GM18870 (cell line): ENCODE data around the gene COG4.
"Not testable (repeated sequence)": the region's sequence is repeated elsewhere in the genome, so short reads cannot be mapped to it uniquely, and the experiment has no call there.

Experiments
- ATAC-seq: cut with Tn5 transposase; IDR thresholded peaks from one replicate; pipeline ENCODE4 v1.9.1; 2021; ENCODE audit warnings: moderate library complexity; ENCODE audit not compliant: unreplicated experiment

The COG4 gene

DNA sequence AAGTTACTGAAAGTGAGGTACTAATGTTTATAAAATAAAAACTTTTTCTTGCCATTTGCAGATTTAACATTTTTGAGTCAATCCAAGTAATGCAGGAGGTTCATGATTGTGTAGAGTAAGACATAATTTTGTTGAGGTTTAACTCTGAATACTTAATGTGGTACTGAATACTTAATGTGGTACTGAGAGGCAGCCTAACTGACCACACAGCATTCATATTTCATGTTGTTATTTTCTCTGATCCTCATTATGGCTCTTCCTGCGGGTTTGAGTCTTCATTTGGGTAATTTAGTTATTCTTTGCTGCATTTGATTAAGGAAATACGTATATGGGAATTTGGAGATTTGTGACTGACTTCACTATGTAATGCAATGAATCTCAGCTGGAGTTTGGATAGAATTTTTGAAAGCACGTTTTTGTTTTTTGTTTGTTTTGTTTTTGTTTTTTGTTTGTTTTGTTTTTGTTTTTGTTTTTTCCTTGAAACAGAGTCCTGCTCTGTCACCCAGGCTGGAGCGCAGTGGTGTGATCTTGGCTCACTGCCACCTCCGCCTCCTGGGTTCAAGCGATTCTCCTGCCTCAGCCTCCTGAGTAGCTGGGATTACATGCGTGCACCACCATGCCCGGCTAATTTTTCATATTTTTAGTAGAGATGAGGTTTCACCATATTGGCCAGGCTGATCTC, 4.1 kb upstream of the COG4 start:
- no peak for ATAC-seq

DNA sequence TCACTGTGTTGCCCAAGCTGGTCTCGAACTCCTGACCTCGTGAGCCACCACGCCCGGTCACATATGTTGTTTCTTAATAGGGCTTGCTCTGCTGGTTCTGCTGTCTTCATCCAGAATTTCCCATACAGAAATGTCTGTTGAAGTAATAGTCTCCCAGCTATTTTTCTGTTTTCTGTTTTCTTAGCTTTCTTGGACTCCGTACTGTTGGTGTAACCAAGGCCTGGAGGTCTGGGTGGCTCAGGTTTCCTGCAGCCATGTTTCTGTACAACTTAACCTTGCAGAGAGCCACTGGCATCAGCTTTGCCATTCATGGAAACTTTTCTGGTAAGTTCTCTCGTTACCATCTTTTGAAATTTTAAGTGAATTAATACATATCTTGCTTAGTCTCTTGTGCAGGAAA, 3.0 kb upstream of the COG4 start:
- ATAC-seq = no peak

DNA sequence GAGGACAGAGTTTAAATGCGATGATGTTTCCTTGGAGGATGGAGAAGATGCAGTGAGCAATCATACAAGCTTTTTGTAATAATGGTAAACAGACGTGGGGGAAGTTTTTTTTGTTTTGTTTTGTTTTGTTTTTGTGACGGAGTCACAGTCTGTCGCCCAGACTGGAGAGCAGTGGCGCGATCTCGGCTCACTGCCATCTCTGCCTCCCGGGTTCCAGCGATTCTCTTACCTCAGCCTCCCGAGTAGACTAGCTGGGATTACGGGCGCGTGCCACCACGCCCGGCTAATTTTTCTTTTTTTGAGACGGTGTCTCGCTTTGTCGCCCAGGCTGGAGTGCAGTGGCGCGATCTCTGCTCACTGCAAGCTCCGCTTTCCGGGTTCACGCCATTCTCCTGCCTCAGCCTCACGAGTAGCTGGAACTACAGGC, 1.1 kb upstream of the COG4 start:
- ATAC-seq = not testable (repeated sequence)

DNA sequence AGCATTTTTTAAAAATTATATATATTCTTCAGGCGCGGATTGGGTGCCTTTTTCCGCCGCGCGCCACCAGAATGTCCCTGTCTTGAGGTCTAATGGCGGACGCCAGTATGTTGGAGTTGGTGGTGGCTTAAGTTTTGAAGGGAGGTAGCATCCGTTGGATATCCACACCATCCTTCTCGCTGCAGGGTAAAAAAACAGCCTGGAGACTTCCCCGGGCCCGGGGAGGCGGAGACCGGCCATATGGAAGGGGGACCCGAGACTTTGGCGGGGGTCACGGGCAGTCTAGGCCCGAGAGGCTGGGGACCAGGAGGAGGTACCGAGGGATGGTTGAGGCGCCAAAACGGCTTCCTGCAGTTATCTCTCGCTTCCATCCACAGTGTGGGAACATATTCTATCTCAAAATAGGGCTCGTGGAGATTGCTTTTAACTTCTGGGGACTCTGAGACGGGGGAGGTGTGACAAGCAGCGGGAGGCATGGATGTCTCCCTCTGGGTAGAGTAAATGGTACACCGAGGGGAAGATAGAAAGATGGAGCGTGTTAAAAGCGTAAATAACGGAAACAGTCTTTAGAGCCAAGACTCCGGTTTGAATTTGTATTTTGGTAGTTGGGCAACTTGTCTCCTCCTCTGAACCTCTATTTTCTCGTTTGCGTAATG, 517 bp upstream of the COG4 start, which contains the start of gene SF3B3:
TSS of gene SF3B3 (plus strand) at position 74 of the 656 bp plus-strand sequence. CDS start 2,841 bp downstream, outside the sequence.
- ATAC-seq = peak; percentile 50

DNA sequence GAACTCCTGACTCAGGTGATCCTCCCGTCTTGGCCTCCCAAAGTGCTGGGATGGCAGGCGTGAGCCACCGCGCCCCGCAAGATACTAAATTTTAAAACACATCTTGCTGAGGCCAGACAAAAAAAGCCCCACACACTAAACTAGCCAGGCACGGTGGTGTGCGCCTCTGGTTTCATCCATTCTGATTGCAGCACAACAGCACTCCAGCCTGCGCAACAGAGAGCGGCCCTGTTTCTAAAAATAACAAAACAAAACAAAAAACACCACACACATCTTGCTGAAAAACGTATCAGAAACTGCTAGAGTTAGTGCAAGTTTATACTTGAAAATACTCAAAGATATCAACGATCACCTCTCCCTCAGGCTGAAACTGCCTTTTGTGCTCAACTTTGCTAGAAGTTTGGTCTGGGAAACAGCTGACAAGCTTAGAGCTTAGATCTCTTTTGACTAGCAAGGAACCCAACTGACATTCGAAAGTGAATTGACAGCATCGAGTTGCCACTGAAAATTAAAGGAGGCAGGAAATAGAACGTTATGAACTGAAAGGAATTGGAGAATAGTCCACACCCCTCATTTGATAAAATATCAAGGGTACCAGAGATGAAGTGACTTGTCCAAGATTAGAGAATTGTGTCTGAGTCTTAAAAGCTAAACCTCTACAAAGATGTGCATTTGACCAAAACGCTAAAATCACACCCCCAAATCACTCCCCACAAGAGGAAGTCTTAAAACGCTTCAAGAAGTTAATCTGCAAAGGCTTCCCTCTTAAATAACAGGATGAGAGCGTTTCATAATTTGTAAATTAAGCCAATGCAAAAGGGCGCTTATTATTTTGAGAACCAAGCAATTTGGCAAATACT, 908 bp downstream of the COG4 start:
- no peak for ATAC-seq

DNA sequence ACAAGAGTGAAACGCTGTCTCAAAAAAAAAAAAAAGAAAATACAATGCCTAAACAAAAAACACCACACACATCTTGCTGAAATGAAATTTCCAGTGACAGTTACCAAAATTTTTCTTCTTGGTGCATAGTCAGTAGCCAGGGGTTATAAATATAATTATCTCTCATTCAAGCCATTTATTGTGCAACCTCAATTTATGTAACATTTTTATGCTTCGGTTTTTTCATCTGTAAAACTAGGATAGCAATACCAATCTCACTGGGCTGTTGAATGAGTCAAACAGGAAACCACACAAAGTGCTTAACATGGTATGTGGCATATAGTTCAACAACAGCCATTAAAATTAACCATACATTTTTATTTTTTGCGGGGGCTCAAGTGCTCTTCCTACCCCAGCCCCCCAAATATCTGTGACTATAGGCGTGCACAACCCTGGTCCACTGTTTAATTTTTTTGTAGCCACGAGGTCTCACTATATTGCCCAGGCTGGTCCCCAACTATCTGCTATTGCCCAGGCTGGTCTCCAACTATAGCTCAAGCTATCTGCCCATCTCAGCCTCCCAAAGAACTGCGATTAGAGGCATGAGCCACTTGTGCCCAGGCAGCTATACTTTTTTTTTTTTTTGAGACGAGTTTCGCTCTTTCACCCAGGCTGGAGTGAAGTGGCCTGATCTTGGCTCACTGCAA, 2.6 kb downstream of the COG4 start:
- no peak for ATAC-seq

DNA sequence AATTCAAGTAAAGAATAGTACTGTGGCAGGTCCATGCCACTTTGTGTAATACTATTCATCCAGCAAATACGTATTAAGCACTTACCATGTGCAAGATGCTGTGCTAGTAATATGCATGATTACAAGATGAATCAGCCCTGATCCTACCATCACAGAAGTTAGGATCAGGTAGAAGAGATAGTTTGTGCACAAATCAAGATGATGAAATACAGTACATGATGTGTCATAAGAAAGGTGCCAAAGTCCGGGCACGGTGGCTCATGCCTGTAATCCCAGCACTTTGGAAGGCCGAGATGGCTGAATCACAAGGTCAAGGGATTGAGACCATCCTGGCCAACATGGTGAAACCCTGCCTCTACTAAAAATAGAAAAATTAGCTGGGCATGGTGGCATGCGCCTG, 10.9 kb downstream of the COG4 start:
- no peak for ATAC-seq

DNA sequence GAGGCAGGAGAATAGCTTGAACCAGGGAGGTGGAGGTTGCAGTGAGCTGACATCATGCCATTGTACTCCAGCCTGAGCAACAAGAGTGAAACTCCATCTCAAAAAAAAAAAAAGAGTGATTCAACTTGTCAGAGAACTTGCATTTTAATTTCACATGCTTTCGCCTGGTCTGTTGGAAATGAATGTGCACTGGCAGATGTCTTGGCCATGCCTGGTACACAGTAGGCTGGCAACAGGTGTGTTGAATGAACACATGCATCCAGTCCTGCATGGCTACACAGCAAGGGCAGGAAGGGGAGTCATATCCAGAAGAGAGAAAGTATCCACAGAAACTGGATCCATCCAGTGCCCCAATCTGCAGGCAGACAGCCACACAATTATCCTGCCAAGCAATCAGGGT, 11.5 kb downstream of the COG4 start:
- ATAC-seq = no peak

DNA sequence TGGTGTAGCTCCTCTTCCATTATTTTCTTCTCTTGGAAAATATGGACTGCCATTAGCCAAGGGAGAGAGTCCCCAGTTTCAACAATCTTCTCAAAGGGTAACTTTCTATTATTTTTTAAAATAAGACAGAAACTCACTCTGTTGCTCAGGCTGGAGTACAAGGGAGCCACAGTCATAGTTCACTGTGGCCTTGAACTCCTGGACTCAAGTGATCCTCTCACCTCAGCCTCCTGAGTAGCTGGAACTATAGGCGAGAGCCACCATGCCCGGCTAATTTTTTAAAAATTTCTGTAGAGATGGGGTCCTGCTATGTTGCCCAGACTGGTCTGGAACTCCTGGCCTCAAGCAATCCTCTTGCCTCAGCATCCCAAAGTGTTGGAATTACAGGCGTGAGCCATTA, 13.1 kb downstream of the COG4 start:
- ATAC-seq = no peak

DNA sequence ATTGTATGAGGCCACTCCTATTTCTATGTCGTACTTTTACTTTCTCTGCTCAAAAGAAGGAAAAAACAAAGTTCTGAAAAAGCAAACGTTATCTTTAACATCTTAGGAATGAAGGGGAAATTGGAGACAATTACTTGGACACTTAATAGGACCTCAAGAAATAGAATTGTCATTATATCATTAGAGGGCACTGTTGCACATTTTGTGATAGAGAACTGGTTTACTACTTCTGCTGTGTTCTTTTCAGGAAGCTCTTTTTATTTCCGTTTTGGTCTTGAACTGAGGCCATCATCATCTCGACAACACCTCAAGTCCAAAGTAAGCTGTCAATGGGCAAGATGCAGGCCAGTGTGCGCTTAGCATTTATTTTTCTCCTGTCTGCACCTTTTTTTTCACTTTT, 14.6 kb downstream of the COG4 start:
- ATAC-seq = no peak

DNA sequence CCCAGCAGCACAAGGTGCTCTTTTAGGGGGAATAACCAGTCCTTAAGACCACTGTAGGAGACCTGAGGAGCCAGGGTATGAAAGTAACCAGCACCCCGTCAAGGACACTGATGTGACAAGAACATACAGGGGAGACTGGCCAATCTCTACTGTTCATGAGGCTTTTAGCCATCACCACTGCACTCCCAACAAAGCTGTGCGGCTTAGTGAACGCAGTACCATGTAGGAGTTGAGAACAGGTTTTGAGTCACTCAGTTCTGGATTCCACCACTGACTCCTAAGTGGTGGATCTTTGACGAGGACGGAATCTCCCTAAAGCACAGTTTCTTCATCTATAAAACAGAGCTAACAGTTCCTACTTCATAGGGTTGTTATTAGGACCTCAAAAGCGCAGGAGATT, 26.8 kb downstream of the COG4 start:
- no peak for ATAC-seq

DNA sequence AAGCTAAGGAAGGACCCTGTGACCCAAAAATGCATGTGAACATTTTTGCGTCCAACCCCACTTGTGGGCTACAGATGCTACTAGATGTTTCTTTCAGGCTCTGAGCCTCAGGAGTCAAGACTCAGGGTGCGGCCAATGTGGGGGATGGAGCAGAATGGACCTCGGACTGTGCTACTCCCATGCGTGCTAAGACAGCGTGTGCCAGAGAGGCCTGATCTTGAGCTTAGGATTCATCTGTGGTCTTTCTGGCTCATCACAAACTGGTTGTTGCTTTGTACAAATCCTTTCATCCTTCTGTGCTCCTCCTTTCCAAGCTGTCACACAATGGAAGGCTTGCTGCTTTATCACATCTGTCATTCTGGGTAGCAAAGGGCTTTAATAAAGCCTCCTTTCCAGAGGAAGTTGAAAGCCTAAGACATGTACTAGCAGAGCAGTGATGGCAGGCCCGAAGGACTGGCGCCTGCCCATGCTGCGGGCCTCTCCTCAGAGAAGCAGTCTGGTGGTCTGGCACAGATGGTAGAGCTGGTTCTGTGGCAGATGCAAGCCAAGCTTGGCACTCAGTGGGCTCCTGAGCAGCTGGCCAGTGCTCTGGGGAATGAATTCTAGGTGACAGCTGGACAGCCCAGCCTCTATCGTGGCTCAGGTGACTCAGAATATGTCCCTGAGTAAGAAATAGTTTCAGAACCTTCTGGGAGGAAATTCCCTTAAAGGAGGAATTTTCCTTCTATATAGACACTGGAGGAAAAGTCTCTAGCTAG, 27.8 kb downstream of the COG4 start:
- ATAC-seq = no peak

DNA sequence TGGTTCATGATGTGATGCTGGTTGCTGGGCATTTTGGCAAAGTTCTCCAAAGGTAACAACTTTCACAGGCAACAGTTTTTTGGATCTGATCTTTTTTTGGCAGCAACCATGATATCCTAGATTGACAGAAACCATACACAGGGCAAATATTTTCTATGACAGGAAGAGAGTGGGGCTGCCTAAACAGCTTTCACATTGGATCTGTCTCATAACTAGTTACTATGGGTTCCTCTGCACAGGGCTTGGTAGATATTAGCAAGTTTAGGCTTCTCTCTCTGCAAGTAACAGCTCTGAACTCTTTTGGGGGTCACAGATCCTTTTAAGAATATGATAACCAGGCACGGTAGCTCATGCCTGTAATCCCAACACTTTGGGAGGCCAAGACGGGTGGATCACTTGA, 28.6 kb downstream of the COG4 start:
- ATAC-seq = no peak

DNA sequence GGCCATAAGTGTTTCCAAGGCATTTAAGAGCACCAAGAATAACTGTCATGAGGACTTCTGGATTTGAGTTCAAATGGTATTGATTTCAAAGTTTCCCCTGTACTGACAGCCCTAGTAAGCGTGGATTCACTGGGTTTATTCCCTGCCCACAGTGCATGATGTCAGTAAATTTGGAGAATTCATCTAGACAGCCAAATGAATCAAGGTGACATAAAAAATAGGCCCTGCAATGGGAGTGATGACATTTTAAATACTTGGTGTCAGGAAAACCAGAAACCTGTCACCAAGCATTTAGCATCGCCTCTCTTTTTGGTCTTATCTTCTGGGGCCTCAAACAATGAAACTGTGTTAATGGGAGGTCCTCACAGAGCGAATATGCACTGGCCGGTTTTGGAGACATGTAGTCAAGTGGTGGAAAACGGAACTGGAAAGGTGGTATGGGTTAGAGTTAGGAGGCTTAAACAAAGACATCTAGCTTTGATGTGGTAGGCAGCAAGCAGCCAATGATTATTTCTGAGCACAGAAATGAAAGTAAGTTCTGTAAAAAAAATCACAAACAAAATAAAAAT, 29.1 kb downstream of the COG4 start:
- ATAC-seq = no peak

DNA sequence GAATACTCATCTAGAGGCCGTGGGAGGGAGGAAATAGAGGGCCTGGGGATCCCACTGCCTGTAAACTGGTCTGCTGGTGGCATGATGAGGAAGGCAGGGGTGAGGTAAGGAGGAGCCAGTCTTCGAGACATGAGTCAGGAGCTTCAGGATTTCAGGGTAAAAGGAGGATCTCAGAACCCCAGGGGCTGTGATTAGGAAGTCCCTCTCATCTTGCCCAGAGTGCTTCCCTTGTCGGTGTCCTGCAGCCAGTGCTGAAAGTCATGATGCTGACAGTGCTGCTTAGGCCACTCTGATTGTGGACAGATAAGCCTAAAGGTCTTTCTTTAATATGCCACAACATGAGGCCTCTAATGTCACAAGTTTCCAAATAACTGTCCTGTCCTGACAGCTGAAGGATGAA, 29.6 kb downstream of the COG4 start:
- ATAC-seq = no peak

DNA sequence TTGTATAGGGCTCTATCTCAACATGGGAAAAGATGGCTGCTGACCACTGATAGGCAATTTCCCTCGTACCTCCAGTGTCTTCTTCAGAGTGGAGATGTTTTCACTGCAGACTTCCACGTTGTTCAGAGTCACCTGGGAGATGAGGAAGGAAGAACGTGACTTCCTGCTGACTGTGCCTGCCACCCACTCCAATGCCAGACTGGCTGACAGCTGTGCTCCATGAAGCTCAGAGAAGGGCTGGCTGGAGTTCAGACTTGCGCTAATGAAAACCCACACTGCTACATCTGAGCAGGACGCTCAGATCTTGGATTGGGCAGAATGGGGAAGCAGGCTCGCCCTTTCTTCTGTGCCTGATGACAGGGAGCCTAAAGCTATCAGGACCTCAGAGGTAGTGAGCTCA, 33.1 kb downstream of the COG4 start:
- no peak for ATAC-seq

DNA sequence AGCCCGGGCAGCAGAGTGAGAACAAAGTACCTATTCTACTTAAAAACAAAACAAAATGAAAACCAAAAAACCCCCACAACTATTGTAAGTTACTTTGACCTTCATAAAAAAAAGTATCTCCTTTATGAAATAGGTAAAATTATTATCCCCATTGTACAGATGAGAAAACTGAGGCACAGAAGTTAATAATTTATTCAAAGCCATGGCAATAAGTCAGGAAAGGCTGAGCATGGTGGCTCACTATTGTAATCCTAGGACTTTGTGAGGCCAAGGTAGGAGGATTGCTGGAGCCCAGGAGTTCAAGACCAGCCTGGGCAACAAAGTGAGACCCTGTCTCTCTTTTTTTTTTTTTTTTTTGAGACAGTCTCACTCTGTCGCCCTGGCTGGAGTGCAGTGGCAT, 38.5 kb downstream of the COG4 start:
- no peak for ATAC-seq

DNA sequence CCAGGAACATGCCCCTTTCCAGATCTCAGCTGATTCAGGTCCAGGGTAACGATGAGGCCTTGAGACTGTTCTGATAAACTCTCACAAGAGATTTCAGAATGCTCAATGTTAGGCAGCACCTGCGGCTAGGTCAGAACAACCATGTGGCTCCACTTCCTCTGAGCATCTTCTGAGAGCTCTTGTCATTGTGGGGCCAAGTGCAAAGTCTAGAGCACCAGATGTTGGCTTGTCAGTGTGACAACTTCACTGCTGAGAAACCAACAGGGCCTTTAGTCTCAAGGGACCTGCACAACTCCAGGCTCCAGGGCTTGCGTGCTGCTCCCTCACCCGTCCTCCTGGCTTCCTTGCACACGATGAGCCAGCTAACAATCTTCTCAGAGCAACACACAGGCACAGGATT, 39.9 kb downstream of the COG4 start:
- ATAC-seq = no peak

DNA sequence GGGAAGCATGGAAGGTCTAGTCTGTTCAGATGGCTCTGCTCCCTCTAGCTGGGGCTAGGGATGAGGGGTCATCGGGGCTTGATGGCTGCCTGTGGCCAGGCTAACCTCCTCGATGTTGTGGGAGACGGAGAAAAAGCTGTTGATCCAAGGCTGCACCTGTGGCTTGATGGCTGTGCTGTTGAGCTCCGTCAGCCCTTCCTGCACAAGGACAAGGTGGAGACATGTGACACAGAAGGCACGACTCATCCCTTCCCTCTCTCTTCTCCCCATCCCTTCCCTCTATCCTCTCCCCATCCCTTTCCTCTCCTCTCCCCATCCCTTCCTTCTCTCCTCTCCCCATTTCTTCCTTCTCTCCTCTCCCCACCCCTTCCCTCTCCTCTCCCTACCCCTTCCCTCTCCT, 40.7 kb downstream of the COG4 start:
- ATAC-seq = no peak

DNA sequence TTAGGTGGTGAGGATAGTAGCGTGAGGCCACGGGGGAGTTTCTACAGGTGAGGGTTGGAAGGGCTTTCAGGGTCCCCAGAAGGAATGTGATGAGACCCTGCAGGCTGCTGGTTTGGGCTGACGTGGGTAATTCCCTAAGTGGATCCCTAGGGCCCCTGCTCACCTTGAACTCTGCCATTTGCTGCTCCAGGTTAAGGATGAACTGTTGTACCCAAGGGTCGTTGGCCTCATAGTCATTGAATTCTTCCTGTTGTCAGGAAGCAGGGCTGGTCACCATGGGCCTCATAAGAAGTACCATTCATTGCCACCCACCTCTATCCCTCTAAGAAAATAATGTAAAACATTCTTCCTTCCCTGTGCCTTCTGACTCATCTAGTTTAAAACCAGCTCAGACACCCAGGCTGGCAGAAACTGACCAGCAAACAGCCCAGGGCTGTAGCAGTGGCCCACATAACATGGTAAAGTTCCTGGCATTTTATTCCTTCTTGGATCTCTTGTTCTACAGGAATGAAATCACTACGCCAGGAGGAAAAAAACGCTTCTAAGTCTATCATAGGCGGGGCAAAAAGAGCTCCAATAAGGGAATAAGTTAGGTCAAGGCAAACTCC, 41.3 kb downstream of the COG4 start:
- ATAC-seq = no peak
